Effector CD8-positive, alpha-beta T cell (primary cell): ENCODE data around the gene TRIM27.
"Not testable (repeated sequence)": the region's sequence is repeated elsewhere in the genome, so short reads cannot be mapped to it uniquely, and the experiment has no call there.

Source experiments
- DNase-seq: peaks from one replicate; lab custom pipeline; 2025; lab: John Stamatoyannopoulos, UW
- total RNA-seq, 4 experiments: gene quantifications; one replicate each; lab custom pipeline; 2026; lab: John Stamatoyannopoulos, UW

TRIM27 gene
- total RNA-seq, result 116 to 144 (median 129) reads per million in 4 experiments

GRCh38 chr6:28923318-28924102 lies at the start of gene TRIM27:
TRIM27 (minus strand) TSS chr6:28923985; CDS start chr6:28923632, 353 bp downstream.
- peak; percentile 50 for DNase-seq

GRCh38 chr6:28970056-28970455 lies 46.3 kb upstream of the TRIM27 start:
- DNase-seq, result not testable (repeated sequence)

GRCh38 chr6:28969129-28969528 lies 45.3 kb upstream of the TRIM27 start:
- no peak for DNase-seq

DNA sequence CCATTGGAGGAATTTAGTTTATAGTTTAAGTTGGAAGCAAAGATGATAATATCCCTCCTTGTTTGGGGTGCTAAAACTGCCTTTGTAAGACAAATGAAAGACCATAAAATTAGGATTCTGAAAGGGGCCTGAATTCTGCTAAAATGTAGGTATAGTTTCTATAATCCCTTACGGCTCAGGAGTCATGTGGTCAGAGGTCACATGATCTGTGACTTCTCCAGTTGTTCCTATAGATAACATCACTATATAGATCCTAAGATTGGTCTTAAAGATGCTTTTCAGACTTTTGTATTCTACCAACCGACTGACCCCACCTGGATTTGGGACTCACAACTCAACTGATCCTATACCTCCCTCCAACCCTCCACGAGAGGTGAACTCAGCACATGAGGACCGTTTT lies 44.7 kb upstream of the TRIM27 start:
- DNase-seq, result no peak

DNA sequence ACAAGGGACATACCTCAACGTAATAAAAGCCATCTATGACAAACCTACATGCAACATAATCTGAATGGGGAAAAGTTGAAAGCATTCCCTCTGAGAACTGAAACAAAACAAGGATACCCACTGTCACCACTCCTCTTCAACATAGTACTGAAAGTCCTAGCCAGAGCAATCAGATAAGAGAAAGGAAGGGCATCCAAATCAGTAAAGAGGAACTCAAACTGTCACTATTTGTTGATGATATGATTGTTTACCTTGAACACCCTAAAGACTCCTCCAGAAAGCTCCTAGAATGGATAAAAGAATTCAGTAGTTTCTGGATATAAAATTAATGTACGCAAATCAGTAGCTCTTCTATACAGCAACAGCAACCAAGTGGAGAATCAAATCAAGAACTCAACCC lies 41.9 kb upstream of the TRIM27 start:
- no peak for DNase-seq

DNA sequence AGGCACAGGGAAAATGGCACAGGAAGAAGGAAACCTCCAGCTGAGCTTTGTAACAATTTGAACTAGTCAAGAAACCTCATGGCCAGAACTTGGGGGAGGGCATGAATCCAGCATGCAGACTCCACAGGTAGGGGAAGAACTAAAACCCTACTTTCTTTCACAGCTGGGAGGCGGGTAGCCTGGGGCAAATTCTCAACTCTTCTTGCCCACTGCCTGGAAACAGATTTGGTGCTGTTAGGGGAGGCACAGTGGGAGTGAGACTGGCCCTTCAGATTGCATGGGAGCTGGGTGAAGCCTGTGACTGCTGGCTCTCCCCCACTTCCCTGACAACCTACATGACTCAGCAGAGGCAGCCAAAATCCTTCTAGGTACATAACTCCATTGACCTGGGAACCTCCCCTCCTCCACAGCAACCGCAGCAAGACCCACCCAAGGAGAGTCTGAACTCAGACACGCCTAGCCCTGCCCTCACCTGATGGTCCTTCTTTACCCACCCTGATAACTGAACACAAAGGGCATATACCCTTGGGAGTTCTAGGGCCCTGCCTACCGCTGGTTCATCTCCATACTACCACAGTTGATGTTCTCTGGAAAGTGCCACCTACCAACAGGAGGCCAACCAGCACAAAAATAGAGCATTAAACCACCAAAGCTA lies 37.2 kb upstream of the TRIM27 start:
- no peak for DNase-seq

- not testable (repeated sequence) for DNase-seq
These were observed 34.9 kb upstream of the TRIM27 start for GRCh38 chr6:28958561-28959243.

DNA sequence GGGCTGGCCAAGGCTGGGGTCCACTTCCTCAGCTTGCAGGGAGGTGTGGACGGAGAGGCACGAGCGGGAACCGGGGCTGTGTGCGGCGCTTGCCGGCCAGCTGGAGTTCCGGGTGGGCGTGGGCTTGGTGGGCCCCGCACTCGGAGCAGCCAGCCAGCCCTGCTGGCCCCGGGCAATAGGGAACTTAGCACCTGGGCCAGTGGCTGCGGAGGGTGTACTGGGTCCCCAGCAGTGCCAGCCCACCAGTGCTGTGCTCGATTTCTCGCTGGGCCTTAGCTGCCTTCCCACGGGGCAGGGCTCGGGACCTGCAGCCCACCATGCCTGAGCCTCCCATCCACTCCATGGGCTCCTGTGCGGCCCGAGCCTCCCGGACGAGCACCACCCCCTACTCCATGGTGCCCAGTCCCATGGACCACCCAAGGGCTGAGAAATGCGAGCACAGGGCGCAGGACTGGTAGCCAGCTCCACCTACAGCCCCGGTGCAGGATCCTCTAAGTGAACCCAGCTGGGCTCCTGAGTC lies 34.1 kb upstream of the TRIM27 start:
- DNase-seq, result not testable (repeated sequence)

GRCh38 chr6:28956331-28956730 lies 32.5 kb upstream of the TRIM27 start:
- no peak for DNase-seq

DNA sequence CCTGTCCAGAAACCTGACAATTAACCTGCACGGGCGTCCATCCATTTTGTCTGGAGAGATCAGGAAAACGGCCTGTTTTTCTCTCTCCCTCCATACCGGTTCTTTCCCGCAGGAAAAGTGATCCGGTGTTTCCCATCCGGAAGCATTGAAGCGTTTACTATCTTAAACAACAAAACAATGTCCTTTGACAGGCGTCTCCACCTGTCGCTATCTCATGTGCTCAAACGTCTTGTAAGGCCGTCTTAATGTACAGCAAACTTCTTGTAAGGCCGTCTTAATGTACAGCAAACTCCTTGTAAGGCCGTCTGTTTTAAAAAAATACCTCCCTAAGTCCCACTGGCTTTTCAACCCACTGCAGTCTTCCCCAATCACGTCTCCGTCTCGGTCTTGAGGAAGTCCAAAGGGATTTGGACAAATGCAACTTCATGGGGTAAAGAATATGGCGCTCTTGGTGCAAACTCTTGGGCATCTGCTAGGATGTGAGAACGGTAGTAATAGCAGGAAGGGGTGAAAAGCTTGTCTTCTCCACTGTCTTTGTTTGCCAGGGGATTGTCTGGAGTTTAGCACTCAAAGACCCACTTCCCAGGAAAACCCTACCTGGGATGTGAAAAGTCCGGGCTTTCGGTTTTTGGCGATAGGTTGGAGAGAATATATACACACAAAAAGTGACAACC lies 29.9 kb upstream of the TRIM27 start:
- DNase-seq, result no peak

DNA sequence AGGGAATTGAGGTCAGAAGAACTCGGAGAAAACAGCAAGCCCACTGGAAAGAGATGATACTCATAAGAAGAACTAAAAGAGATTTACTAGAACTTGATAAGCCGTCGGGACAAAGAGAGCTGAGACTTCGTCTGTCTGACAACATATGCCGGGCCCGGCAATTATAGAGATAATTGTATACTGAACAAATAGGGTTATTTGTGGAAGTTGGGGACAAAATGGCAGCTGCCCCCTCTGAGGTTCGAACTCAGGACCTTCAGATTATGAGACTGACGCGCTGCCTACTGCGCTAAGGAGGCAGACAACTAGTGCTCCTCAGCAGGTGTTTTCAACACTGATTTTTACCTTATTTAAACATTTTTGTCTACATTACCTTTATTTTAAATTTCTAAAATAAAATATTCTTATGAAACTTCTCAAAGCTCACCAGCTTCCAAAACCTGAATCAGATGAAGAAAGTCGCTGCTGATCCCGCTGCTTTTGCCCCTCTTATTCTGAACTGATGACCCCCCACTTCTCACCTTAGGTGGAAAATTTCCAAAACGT lies 29.3 kb upstream of the TRIM27 start:
- DNase-seq, result peak; percentile 47

DNA sequence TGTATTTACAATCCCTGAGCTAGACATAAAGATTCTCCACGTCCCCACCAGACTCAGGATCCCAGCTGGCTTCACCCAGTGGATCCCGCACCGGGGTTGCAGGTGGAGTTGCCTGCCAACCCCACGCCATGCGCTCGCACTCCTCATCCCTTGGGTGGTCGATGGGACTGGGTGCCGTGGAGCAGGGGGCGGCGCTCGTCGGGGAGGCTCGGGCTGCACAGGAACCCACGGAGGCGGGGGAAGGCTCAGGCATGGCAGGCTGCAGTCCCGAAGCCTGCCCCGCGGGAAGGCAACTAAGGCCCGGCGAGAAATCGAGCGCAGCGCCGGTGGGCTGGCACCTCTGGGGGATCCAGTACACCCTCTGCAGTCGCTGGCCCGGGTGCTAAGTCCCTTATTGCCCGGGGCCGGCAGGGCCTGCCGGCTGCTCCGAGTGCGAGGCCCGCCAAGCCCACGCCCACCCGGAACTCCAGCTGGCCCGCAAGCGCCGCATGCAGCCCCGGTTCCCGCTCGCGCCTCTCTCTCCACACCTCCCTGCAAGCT lies 25.9 kb upstream of the TRIM27 start:
- not testable (repeated sequence) for DNase-seq

GRCh38 chr6:28948782-28949486 lies 25.1 kb upstream of the TRIM27 start:
- DNase-seq, result no peak

GRCh38 chr6:28947831-28948270 lies 24.1 kb upstream of the TRIM27 start:
- DNase-seq, result no peak

DNA sequence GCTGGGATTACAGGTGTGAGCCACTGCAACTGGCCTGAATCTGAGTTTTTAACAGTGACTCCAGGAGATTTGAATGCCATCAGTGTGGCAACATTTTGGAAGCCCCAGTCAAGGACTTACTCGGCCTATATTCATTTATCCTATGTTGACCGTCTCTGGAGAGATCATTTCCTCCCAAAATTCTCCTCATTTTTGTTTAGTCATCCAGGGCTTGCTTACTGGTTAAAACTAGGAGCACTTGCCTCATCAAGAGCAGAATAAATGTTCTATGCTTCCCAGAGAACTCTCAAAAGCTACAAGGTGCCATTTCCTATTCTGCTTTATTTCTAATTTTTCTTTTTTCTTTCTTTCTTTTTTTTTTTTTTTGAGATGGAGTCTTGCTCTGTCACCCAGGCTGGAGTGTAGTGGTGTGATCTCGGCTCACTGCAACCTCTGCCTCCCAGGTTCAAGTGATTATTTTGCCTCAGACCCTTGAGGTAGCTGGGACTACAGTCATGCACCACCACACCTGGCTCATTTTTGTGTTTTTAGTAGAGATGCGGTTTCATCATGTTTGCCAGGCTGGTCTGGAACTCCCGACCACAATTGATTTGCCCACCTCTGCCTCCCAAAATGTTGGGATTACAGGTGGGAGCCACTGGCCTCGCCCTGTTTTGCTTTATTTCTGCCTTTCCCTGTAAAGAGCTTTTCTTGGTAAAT lies 23.4 kb upstream of the TRIM27 start:
- no peak for DNase-seq

DNA sequence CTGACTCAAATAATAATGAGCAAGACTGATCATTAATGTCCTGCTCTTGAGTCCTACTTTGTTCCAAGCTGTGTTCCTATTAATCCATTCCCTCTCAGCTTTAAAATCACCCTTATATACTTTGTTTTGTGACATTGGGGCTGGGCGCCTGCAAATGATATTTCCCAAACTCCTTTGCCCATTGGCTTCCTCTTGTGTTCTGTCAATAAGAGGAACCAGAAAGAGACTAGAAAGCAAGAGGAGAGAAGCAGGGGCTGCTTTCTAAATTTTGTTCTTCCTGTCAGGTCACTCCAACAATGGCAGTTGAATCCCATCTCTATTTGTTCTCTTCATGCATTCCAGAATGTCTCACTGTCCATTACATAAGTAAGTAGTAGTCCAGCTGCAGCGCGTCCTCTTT lies 21.6 kb upstream of the TRIM27 start:
- DNase-seq, result no peak

- DNase-seq, result peak; percentile 37
These were observed 20.7 kb upstream of the TRIM27 start for GRCh38 chr6:28944412-28944865.

DNA sequence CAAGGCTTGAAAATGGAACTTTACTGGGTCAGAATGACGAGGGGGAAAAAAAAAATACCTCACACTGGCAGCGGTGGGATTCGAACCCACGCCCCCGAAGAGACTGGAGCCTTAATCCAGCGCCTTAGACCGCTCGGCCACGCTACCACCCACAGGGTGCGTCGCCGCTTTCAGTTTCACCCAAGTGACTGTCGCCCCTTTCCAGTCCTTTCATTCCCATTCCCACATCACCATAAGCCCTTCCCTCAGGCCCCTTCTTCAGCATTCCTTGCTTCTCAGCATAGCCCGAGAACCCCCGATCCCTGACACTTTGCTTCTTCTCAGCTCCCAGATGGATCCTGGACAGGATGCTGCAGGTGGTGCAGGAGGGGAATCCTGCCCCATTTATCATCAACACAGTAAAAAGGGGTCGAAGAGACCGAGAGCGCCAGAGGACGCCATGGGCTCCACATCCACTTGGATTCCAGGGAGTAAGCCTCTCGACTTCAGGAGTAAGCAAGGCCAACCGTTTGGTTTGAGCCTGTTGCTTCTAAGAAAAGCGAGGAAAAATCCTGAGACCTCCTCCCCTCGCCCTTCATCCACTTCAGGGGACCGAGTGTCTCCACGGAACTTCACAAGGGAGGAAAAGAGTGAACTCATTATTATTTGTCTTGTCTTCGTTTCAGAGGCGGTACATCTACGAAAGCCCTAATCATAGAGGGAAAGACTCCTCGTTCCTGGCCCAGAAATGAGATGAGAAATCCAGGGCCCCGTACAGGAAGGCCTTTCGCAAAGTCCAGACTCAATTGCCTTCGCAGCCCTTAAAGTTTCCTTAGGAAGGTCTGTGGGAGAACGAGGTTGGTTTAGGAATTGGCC lies 20.0 kb upstream of the TRIM27 start:
- peak; percentile 15 for DNase-seq

GRCh38 chr6:28943223-28943556 lies 19.4 kb upstream of the TRIM27 start:
- DNase-seq, result no peak
